GM19099 (cell line): ENCODE data around the gene GPR31.

ENCODE experiments used
- POLR2A ChIP-seq: IDR thresholded peaks from 3 replicates; pipeline ENCODE4 v1.6.1; 2011; ENCODE audit warnings: low read depth; ENCODE audit not compliant: insufficient read length; ENCODE audit errors: extremely low read depth

The GPR31 gene, protein sequence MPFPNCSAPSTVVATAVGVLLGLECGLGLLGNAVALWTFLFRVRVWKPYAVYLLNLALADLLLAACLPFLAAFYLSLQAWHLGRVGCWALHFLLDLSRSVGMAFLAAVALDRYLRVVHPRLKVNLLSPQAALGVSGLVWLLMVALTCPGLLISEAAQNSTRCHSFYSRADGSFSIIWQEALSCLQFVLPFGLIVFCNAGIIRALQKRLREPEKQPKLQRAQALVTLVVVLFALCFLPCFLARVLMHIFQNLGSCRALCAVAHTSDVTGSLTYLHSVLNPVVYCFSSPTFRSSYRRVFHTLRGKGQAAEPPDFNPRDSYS

DNA sequence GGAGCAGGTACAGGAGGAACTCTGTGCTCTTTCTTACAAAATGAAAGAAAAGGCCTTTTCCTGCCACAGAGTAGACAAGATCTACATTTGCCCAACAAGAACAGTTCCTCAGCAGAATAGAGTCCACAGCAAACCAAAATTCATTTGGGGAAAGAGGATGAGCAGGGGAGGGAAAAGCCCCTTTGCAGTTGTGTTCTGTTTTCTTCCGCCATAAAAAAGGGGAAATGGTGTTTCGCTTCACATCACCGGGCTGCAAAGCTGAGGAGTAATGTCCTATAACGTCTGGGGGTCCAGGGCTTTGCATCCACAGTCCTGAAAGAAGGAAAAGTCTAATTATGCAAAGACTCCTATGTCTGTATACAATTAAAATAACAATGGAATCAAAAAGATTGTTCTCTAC lies at the start of gene GPR31:
Gene GPR31, minus strand, starts transcription at position 118 of the 400 bp plus-strand sequence. CDS start 149 bp downstream, outside the sequence.
- TF ChIP-seq POLR2A, result no peak

DNA sequence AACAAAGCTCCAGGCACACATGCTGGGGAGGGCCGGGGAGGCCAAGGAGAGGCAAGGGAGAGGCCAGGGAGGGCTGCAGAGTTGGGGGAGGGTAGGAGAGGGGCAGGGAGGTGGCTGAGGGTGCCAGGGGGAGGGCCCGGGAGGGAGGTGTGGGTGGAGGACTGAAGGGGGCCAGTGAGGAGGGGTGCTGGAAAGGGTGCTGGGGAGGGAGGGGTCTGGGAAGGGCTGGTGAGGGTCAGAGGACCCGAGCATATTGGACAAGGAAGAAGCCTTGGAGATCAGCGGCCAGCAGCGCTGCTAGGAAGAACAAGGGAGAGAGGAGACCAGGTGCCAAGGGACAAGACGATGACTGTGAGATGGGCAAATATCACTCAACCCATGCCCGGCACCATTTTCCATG lies 49.7 kb upstream of the GPR31 start:
- TF ChIP-seq POLR2A, result no peak

DNA sequence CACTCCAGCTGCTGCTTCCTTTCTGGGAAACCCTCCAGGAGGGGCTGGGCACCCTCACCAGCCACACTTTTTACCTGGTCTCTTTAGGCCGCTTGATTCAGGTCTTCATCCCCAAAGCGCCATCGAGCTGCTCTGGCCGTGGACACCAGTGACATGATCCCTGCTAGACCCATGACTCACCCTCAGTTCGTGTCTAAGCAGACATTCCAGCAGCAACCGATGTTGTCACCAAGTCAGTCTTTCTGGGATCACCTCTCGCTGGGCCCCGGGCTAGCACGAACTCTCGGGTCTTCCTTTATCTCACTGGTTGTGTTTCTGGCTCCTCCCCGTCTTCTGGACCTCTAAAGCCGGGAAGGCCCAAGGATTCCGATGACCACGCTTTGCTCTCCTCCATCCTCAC lies 43.0 kb upstream of the GPR31 start:
- TF ChIP-seq POLR2A, result no peak

- TF ChIP-seq POLR2A, result no peak
These were observed 8.2 kb upstream of the GPR31 start for GRCh38 chr6:167165858-167166471.

DNA sequence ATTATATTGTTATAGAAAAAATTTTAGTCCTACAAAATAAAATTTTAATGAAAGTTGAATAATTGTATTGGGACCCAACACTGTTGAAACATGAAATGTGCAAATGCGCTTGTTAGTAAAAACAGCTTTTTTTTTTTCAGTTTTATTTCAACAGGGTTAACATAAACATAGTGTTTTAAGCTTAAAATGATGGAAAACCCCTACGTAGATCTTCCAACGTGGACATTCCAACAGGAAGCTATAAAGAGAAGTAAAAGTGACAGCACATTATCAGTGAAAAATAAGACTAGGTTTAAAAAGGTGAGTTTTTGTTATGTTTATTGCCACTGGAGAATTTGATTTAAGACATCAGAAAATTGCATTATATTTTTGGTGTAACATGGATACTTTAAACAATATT lies 6.5 kb upstream of the GPR31 start:
- TF ChIP-seq POLR2A, result no peak

DNA sequence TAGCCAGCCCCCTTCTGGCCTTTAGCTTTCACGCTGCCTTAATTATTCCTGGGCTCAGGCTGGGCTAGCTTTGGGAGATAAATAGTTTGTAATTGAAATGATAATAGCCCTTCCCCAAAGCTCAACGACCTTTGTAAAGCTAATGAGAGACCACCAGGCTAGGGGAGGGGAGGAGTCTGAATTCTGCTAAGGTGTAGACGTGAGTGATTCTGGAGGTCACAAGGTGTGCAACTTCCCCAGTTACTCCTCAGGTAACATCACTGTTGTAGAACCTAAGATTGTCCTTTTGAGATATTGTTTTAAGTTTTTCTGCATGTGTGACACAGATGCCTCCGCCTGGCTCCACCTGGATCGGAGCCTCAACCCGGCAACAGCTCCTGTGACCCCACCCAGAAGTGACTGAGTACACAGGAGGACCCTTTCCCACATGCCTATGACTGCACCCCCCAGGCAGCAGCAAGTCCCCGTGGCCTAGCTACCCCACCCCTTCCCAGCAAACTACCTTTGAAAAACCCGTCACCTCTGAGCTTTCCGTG lies 5.8 kb upstream of the GPR31 start:
- TF ChIP-seq POLR2A, result no peak

GRCh38 chr6:167162591-167162990 lies 4.8 kb upstream of the GPR31 start:
- TF ChIP-seq POLR2A, result no peak

DNA sequence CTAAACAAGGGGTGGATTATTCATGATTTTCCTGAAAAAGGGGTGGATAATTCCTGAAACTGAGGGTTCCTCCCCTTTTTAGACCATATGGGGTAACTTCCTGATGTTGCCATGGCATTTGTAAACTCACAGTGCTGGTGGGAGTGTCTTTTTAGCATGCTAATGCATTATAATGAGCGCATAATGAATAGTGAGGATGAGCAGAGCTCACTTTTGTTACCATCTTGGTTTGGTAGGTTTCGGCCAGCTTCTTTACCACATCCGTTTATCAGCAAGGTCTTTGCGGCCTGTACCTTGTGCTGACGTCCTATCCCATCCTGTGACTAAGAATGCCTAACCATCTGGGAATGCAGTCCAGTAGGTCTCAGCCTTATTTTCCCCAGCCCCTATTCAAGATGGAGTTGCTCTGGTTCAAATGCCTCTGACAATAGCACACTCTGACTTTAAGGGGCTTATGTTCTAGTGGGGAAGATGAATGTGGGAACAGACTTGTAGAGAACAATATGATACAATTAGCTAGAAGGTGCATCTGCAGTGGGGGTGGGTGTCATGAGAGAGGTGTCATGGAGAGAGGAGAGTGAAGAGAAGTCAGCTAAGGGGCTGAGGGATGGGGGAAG lies 4.2 kb upstream of the GPR31 start:
- no peak for TF ChIP-seq POLR2A

- TF ChIP-seq POLR2A, result no peak
These were observed 366 bp downstream of the GPR31 start for GRCh38 chr6:167157414-167157813.

GRCh38 chr6:167154895-167155294 lies 2.9 kb downstream of the GPR31 start:
- TF ChIP-seq POLR2A, result no peak

DNA sequence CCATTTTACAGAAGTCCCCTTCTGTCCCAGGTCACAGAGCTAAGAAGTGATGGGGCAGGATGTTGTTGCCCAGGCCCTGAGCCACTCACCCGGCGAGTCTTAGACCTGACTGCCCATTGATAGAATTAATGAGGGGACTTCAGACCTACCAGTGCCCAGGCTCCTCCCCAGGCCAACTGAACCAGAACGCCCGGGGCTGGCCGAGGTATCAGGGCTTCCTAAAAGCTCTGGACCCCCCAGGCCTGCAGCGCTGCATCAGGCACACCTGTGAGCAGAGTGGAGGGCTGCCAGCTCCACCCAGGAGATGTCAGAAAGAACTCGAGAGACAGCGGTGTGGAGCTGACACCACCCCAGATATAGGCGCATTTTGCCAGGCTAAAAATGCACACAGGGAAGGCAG lies 3.5 kb downstream of the GPR31 start:
- TF ChIP-seq POLR2A, result no peak

DNA sequence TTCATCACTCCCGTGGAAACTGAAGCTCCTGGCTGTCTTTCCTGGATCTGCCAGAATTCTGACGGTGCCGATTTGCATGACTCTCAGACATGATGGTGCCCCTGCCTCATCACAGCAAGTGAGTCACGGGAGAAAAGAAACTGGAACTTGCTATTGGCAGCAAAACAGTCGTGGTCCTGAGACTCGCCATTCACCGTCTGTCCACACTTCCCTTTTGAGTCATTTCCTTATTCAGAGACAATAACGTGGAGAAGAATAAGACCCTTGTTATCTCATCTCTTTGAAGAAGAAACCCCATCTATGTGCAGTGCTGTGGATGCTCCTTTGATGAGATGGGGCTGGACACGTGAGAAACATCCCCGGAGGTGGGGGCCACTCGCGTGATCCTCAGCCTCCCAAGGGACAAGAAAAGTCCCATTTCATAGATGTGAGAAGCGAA lies 4.2 kb downstream of the GPR31 start:
- peak; percentile 1 for TF ChIP-seq POLR2A

- peak; percentile 67 for TF ChIP-seq POLR2A
These were observed 4.9 kb downstream of the GPR31 start for GRCh38 chr6:167152862-167153261.

GRCh38 chr6:167151648-167152047 lies 6.1 kb downstream of the GPR31 start:
- TF ChIP-seq POLR2A, result no peak

- peak; percentile 7 for TF ChIP-seq POLR2A
These were observed 6.7 kb downstream of the GPR31 start for GRCh38 chr6:167150941-167151549.
